ENCODE data around the gene IMMP2L.

GRCh38 chr7:111086532-111086931 lies 475.8 kb downstream of the IMMP2L start:
- no peak for TF ChIP-seq CTCF (IDR thresholded peaks at IDR 0.05; ENCODE audit: borderline replicate concordance, extremely low read depth, low read length, poor library complexity, severe bottlenecking)
- TF ChIP-seq EZH2 (IDR thresholded peaks at IDR 0.05; ENCODE audit: borderline replicate concordance, low read depth, low read length, severe bottlenecking) = no peak
